ENCODE data around the gene SSBP4.

SSBP4 gene

GRCh38 chr19:18422530-18423191, 3.5 kb downstream of the SSBP4 start:
- no peak for DNase-seq

GRCh38 chr19:18423258-18424020, 4.2 kb downstream of the SSBP4 start:
- DNase-seq = no peak

GRCh38 chr19:18424122-18424889, 5.1 kb downstream of the SSBP4 start:
- no peak for DNase-seq

GRCh38 chr19:18424890-18425514, 5.8 kb downstream of the SSBP4 start:
- no peak for DNase-seq

GRCh38 chr19:18425515-18426415, 6.6 kb downstream of the SSBP4 start:
- no peak for DNase-seq

- DNase-seq = no peak
Observed at GRCh38 chr19:18426416-18426767, 7.2 kb downstream of the SSBP4 start.

GRCh38 chr19:18427080-18427742, 8.0 kb downstream of the SSBP4 start:
- DNase-seq = no peak

- DNase-seq = no peak
Observed at GRCh38 chr19:18427743-18428113, 8.5 kb downstream of the SSBP4 start.

GRCh38 chr19:18428173-18428786, 9.1 kb downstream of the SSBP4 start:
- DNase-seq = no peak

- DNase-seq = peak; percentile 73
Observed at GRCh38 chr19:18428787-18429674, 9.8 kb downstream of the SSBP4 start.

GRCh38 chr19:18429717-18430416, 10.7 kb downstream of the SSBP4 start:
- no peak for DNase-seq

- DNase-seq = no peak
Observed at GRCh38 chr19:18430417-18431144, 11.4 kb downstream of the SSBP4 start.

GRCh38 chr19:18431351-18432197, 12.4 kb downstream of the SSBP4 start:
- DNase-seq = no peak

- no peak for DNase-seq
Observed at GRCh38 chr19:18432275-18433014, 13.2 kb downstream of the SSBP4 start.

GRCh38 chr19:18433015-18433691, 14.0 kb downstream of the SSBP4 start:
- DNase-seq = no peak

GRCh38 chr19:18433735-18434398, 14.7 kb downstream of the SSBP4 start:
- DNase-seq = no peak
